NCI-H2081 (cell line): ENCODE measurements around the gene SNRPA1.

Experiments used
- DNase-seq, 2 experiments: peaks; one replicate each; lab custom pipeline; 2025; lab: John Stamatoyannopoulos, UW

SNRPA1 gene

DNA sequence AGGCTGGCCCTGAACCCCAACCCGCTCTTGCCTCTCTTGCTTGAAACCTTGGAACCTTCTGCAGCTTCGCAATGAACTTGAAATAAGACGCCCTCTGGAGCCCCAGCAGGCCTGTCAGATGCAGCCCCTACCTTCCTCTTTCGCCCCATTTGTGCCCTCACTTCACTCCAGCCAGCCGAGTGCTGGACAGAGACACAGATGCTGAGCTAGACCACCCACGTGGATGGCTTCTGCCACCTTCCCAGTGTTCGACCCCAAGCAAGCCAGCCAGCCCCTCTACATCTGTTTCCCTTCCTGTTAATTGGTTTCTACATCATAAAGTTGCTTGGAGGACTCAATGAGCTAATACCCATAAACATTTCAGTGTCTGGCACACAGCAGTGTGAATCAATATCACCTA lies 23.8 kb upstream of the SNRPA1 start:
- DNase-seq = no peak

DNA sequence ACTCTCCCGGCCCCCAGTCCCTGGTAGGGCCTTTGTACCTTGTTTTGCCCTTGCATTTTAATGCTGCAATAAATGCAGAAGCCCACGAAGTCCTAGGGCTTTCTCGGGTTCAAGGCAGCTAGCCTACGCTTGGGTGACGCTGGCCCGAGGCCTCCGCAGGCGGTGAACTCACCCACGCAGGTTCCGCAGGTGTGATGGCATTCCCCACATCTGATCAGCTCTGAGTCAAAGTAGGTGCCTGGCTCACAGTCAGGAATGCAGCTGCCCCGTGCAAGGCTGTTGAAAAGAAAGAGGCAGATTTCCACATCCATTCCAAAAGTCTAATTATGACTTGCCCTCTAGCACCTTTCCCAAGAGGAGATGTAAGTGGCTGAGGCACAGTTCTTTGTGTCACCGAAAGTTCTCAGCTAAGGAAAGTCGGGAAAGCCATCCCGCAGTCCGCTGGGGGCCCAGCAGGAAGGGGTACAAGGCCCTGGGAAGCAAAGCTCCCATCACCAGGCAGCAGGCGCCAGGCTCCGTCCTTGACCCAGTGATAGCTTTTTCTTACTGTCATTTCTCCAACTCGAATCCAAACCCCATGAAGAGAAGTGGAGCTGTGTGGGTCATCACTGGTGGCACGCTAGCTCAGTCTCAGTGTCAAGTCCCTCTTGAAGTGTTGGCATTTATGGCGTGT lies 23.2 kb upstream of the SNRPA1 start:
- no peak for DNase-seq

DNA sequence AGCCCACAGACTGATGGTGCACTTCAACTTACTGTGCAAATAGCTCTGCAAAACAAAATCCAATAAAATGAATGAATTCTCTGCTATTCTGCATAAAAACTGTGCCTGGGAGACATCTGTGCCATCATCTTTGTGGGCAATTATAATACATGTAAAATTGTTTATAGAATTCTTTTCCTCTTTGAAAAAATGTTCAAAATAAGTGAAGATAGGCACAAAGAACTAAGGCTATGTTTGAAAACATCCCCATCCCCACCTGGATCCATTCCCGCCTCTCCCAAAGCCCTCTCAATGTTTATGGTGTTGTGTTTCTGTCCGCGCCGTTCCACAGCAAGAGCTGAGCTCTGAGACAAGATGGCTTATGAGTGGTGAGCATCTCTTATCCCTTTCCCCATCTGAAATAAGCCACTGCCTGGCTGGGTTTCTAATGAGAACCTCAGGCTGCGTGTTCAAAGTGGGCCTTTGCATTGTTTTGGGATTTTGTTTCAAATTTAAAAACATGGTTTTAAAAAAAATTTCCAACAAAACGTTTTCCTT lies 22.4 kb upstream of the SNRPA1 start:
- DNase-seq = no peak

DNA sequence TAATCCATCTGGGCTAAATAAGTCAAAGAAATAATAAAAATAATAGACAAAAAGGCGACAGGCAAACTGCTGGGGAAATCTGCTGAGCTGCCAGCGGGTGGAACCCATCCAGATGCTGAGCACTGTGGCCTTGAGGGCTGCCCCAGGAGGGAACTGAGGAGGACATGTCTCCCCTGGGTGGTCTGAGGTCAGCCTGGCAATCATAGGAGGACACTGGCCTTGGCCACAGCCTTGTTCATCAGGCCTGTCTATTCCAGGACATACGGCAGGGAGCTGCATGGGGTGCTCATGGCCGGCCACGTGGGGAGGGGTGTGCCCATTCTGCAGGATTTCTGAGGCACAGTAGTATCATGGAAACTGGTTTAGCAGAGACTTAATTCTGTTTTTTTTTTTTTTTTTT lies 21.5 kb upstream of the SNRPA1 start:
- DNase-seq = no peak

DNA sequence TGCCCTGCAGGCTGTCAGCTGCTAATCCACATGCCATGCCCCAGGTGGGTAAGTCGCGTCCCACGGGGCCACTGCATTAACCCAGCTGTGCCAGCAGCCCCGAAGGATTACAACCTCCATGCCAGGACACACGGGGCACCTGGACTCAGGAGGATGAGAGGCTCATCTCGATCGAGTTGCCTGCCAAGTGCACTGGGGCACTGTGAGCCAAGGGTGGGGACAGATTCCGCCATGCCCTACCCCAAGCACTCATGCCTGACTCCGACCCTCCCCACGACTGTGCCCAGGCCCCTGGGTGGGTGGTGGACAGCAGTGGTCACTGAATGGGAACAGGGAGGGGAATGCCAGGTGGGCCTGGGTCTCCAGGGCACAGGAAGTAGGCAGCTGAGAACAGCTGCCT lies 20.7 kb upstream of the SNRPA1 start:
- no peak for DNase-seq

DNA sequence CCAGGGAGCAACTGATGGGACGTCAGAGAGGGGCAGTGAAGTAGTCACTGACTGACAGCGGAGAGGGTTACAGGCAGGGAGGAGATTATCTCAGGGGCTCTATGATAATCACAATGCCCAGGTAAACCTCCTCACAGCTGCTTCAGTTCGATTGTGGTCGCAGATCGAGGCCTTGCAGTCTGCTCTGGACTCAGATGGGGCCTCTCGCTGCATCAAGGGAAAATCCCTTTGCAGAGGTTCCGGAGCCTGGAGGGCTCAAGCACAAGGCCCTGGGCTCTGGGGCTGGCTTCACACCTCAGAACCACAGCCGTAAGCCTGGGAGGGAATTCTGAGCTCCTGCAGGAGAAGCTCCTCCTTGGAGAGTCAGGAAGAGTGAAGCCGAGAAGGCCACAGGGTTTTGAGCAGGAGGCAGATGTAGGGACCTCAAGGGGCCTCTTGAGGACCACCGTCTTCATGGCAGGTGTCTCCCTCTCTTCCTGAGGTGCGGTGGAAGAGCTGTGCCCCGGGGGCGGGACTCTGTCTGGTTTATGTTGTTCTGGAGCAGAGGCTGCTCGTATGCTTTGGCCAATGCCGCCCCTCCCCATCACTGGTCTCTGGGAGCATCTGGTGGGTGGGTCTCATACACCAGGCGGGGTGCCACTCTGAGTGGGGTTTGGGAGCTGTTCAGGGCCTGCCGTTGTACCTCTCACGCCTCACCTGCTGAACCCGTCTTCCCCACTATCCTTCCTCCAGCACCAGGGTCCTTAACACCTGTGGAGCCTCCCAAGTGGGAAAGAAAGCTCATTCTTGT lies 19.5 kb upstream of the SNRPA1 start:
- DNase-seq = no peak

DNA sequence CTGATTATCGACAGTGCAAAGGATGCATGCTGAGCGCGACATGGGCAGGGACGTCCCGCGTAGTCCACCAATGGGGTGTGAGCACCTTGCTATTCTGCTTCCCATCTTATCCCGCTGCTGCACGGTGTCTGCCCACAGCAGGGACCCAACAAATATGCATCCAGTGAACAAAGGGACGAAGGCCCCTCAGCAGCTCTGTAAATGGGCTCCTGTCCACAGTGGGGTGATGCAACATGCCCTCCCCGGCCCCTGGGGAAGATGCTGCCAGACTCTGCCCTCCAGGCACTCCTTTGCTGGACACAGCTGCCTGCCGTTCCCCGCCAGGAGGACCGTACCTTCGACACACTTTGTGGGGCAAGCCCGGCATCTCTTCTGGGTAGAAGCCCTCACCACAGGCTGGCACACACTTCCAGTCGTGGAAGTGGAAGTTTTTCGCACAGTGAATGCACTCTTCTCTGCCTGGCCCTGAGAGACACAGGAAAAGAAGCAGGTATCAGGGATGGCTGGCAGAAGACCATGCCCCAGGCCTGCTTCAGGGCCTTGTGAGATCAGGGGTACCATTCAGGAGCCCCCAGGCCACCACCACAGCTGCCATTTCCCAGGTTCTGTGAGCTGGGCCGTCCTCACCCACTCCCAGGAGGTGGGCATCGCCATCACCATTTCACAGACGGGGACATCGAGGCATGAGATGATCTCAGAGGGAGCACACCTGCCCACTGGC lies 18.2 kb upstream of the SNRPA1 start:
- no peak for DNase-seq

DNA sequence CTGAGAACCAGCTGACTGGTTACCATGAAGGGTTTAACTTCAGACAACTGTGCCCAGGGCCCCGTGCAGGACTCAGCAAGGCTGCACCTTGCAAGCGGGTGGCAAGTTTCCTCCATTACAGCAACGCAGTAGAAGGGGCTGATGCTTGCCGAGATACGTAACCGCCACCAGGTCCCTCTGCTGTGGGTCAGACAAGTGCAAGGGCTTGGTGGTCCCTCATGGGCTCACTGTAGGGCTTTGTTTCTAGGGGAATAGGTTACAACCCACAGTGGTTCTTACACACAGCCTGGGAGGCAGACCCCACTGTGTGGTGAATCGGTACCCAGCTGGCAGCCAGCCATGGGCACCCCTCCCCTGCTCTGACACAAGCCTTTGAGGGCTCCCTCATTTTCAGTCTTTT lies 15.5 kb upstream of the SNRPA1 start:
- DNase-seq = no peak

DNA sequence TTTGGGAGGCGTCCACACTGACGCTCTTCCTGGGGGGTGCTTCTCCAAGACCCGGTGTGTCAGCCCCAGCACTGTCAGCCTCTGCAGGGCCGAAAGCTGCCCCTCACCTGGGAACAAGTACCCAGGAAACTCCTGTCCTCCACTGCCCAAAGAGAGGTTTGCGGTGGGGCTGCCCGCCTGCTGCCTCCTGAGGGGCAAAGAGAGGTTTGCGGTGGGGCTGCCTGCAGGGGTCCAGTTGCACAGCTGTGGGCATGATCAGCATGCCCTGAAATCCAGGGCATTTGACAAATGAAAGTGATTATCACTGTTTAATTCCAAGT lies 15.1 kb upstream of the SNRPA1 start:
- no peak for DNase-seq

DNA sequence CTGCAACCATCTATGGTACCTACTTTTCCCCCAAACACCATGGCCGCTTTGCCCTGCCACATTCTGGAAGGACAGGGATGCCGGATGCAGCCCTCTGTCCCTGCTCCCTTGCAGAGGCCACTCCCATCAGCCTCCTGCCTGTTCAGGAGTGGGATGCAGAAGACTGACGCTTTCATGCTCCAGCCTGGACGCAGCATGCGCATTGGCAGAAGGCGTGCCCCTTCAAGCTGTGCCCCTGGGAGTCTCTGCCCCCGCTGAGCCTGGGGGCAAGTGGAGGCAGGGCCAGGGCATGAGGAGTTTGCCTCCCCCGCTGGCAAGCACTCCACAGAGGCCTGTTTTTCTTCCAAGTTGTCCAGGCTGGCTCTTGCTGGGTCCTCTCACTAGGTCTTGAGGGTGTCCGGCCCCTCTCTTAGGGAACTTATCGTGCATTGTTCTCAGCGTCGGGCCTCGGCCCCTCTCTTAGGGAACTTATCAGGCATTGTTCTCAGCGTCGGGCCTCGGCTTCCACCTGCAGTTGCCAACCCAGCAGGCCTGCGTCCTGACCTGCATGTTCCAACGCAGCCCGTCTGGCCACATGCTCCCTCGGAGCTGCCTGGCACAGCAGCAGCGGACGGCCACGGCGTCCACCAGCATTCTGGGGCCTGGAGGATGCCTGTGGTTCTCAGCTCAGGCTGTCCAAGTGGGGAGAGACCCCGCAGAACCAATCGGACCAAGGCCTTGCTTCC lies 14.6 kb upstream of the SNRPA1 start:
- no peak for DNase-seq

DNA sequence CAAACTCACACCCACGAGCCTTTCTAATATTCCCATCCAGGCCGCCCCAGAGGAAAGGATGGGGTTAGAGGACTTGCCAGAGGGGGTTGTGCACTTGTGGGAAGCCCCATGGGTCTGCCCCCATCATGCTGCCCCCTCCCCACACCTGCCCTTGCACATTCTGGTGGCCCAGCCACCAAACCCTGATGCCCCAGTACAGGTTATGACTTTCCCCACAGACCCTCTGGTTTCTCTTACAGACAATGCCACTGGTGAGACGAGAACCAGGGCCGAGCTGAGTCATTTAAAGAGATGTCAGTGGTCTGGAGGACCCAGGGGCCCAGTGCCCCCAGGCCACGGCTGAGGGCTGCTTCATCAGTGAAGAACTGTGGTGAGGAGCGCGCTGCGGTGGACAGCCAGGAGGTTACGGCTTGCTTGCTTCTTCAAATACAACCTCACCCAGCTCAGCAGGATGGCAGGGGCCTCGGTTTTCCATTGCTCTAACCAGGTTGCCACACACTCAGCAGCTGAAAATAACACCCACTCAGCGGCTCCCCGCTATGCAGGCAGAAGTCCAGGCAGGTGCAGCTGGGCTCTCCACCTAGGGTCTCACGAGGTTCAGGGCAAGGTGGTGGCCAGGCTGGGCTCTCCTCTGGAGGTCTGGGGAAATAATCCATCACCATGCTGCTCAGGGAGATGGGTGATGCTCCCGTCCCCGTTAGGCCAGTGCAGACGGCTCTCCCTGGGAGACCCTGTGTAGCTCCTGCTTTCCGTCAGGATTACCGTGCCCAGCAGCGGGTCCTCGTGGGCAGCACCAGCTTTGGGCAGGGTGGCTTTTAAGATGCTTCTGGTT lies 13.8 kb upstream of the SNRPA1 start:
- DNase-seq = peak in 1 of 2 experiments; percentile 7

DNA sequence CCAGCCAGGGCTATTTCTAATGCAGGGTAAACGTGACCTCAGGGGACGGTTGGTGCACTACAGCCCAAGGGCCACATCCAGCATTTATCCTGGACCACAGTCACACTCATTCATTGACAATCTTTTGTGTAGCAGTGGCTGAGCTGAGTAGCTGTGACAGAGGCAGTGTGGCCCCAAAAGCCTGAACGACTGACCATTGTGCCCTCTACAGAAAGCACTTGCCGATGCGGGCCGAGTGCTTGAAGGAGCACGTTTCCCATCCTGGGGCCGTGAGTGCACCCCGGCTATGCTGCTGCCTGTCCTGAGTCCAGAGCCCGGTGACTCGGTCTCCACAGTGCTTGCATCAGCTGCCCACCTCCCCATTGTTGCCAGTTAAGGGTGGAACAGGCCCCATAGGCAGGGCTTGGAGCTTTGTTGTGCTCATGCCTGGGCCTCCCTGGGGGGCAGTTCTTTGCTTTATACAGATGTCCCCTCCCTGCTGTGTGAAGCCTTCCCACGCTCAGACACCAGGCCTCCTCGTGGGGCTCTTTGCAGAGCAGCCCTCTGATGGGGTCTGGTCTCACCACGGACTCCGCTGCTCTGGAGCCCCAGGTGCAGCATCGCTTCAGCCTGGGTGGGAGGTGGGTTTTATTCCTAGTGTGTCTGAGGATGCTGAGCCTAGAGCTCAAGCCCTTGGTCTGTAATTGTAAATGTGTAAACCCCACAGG lies 13.0 kb upstream of the SNRPA1 start:
- DNase-seq = no peak

DNA sequence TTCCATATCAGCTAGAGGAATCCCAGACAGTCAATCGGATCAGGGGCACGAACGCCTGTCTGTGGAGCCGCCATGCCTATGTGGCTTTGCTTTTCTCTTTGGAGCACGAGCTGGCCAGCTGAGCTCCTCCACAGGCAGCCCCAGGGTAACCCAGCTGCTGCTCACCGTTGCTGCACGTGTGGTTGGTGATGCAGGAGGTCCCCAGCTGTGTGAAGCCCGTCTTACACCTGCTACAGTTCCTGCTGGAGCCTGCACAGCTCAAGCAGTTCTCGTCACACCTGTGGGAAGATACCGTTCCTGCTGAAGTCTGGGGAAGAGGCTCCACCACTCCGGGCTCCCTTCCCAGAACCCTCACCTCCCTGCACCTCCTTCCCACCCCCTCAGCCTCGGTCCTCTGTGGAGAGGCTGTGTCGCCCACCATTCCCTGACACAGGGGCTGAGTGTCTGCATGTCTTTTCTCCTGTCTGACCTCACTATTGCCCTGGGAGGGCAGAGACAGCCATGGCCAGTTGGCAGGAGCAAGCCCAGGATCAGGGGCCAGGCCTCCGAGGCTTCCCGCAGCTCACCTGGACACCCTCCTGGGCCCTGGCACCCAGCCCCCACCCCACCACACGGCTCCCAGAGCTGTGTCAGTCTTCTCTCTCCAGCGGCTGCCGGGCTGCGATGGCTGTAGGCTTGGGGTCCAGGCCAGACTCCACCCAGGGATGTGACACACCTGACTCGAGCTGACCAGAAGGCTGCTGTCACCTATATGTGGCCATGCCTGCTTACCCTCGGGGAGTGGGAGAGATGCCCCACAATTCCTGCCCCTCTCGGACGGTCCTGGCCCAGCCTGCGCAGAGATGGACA lies 12.2 kb upstream of the SNRPA1 start:
- DNase-seq = no peak

DNA sequence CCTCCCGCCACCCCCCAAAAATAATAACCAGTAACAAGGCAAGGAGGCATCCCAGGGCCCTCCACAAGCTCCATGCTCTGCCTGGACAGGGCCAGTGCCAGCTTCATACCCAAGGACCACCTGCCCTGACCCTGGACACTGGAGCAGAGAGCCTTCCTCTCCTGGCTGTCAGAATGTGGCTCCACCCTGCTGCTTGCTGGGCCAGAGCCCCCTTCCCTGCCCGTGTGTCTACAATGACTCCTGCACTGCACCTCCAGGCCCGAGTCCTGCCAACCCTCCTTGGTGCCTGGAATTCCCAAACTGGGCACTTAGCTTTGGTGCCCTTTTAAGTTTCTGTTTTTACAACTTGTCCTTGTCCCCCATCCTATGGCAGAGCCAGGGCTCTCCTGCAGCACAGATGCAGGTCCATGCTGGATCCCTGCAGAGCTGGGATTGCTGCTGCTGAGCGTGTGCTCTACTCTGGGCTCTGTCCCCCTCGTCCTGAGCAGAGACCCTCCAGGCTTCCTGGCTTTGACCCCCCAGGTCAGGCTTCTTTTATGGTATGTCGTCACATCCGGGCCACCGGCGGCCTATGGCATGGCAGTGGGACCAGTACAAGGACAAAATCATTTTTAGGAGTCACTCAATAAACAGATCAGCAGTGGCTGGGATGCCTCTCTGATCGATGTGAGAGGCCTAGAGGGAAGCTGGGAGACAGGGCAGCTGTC lies 11.4 kb upstream of the SNRPA1 start:
- no peak for DNase-seq

DNA sequence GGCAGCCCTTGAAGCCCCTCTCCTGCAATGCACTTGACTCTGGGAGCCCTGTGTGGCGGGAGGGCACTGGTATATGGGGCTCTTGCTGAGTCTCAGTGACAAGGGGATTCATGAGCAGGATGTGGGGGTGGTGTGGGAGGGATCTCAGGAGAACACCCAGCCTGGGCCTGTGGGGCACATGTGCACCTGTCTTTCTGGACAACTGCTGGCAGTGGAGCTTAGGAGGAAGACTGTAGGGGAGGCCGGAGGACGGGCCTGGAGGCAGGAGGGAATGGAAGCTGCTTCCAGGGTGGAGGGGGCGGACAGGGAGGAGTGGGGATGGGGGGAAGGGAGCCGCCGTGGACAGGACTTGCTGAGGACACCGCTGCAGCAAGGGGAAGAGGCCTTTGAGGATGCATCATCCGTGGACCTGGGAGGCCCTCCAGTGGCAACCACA lies 10.8 kb upstream of the SNRPA1 start:
- no peak for DNase-seq

DNA sequence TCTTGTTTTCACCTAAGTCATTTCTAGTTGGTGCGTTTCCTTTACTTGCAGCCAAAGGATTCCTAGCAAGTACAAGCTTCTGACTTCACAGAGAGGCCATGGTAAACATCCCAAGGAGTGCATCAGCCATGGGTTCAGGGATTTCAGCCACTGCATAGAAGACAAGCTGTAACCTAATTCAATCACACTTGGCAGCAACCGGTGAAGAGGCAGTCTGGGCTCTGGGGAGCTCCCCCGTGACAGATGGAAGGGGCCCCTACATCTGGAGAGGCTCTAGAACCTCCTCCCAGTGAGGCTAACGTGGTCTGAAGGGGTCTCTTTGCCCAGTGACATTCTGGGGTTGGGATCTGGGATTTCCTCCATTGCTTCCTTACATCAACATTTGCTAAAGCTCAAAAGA lies 8.4 kb upstream of the SNRPA1 start:
- DNase-seq = no peak

DNA sequence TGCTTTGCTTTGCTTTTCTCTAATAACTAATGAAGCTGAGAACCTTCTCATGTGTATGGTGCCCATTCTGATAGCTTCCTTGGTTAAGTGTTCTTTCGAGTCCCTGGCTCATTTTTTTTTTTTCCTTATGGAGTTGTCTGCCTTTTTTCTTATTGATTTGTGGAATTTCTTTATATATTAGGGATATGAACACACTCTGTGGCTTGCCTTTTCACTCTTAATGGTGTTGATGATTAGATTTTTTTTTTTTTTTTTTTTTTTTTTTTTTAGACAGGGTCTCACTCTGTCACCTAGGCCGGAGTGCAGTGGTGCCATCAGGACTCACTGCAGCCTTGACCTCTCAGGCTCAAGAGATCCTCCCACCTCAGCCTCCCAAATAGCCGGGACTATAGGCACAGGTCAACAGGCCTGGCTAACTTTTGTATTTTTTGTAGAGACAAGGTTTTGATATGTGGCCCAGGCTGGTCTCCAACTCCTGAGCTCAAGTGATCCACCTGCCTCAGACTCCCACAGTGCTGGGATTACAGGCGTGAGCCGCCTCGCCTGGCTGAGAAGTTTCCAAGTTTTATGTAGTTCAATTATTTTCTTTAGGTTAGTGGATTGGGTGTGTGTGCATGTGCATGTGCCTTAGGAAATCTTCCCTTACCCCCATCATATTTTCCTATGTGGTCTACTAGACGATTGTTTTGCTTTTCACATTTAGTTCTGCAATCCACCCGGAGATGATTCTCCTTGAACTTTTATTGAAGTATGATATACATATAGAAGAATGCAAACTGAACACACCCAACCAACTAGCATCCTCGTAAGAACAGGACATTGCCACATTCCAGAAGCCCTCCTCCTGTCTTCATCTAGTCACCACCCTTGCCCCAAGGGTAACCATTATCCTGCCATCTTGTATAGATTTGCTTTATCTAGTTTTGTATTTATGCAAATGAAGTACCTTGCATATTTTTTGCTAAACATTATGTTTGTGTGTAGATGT lies 1.7 kb upstream of the SNRPA1 start:
- DNase-seq = no peak

DNA sequence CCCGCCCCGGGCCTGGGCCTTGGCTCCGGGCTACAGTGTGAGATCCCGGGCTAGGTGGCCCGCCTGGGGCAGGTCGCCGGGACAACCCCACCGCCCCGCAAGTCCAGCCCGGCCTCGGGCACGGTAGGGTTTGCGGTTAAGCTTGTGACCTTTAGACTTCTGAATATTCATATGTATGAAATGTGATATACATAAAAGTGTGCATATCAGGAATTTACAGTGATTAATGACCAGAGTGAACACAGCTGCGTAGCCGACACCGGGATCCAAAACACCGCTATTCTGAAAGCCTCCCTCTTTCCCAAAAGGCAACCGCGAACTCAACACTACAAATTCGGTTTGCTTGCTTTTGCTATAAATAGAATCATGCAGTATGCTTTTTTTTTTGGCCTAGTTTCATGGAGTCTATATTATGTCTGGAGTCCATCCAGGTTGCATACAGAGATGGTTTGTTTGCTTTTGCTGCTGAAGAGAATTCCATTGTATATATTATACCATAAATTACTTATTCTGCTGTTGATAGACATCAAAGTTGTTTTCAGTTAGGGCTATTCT lies 636 bp upstream of the SNRPA1 start:
- no peak for DNase-seq
